Transverse colon (tissue), 4 donors: ENCODE data around the gene CATSPERD. TPM values are rescaled to one million over a fixed set of nuclear protein-coding genes. Genes with fewer than 3 reads are reported as not detected.

Source experiments
- DNase-seq: peaks from one replicate; pipeline ENCODE4 v3.0.0-alpha.2; 2019
- H3K27ac ChIP-seq, 4 donors: fragments of 200-600 bp; sonication (generic); 2 replicates each; pipeline ENCODE4 v1.5.1; 2016 to 2018; ENCODE audit warnings: inconsistent platforms in 4 of 4
- H3K27me3 ChIP-seq: fragments of 200-600 bp; sonication (generic); 2 replicates; pipeline ENCODE4 v1.5.1; 2017; ENCODE audit warnings: inconsistent platforms
- H3K36me3 ChIP-seq, 4 donors: fragments of 200-600 bp; sonication (generic); 2 replicates each; pipeline ENCODE4 v1.5.1; 2017 to 2019; ENCODE audit warnings: inconsistent platforms in 4 of 4
- H3K4me1 ChIP-seq, 4 donors: fragments of 200-600 bp; sonication (generic); 2 replicates each; pipeline ENCODE4 v1.5.1; 2017 to 2020; ENCODE audit warnings: inconsistent platforms in 4 of 4
- H3K4me3 ChIP-seq, 4 donors: fragments of 200-600 bp; sonication (generic); 1 replicate in 1 of 4; 2 replicates in 3 of 4; pipeline versions ENCODE4 v1.5.1 to v1.6.1; 2017 to 2019; ENCODE audit warnings: inconsistent platforms in 4 of 4
- H3K9me3 ChIP-seq, 2 donors: fragments of 200-600 bp; sonication (generic); 2 replicates each; pipeline ENCODE4 v1.5.1; 2017 to 2019; ENCODE audit warnings: inconsistent platforms in 2 of 2
- CTCF ChIP-seq, 5 experiments: fragments of 200-600 bp in 3 of 5; fragments of 450-650 bp in 2 of 5; sonication (generic) in 3 of 5; IDR thresholded peaks; 1 replicate in 2 of 5; 2 replicates in 3 of 5; pipeline ENCODE4 v1.5.1; 2016 to 2017; ENCODE audit warnings: antibody characterized with exemption in 5 of 5, inconsistent platforms in 3 of 5, mild to moderate bottlenecking in 2 of 5, moderate library complexity in 1 of 5
- EP300 ChIP-seq: sonication (generic); formaldehyde crosslinking; IDR thresholded peaks from one replicate; pipeline ENCODE4 v1.6.1; 2017; ENCODE audit warnings: antibody characterized with exemption, low read depth
- POLR2A ChIP-seq: fragments of 450-650 bp; IDR thresholded peaks from one replicate; pipeline ENCODE4 v1.6.1; 2016; ENCODE audit warnings: antibody characterized with exemption, mild to moderate bottlenecking, moderate library complexity
- POLR2AphosphoS5 ChIP-seq, 3 donors: sonication (generic); formaldehyde crosslinking; IDR thresholded peaks; one replicate each; pipeline ENCODE4 v1.6.1; 2016; ENCODE audit warnings: antibody characterized with exemption in 3 of 3
- WGBS, 2 donors: methylation state at CpG; one replicate each; pipeline ENCODE4 v1.1.5; 2018; ENCODE audit warnings: low coverage in 1 of 2; 5-methylcytosine and 5-hydroxymethylcytosine counted together
- in situ Hi-C, 4 donors: fragments of 200-750 bp; cut with MboI; loops; one replicate each; pipeline versions ENCODE4 v1.15.0 to v1.15.1; 2017; ENCODE audit warnings: low sequenced_read_pairs in 3 of 4, low pct_ligation_motif_present in 1 of 4, low pct_unique_long_range_greater_than_20kb in 1 of 4
- intact Hi-C: fragments of 100-400 bp; cut with DNase I; formaldehyde crosslinking; loops from one replicate; pipeline ENCODE4 v1.15.1; 2023; ENCODE audit warnings: low total_unique reads
- total RNA-seq, 4 donors: library from RNA; depleted of rRNA; stranded (reverse); fragments of >200 nt; gene quantifications; one replicate each; pipeline ENCODE4 v1.1.0, GENCODE V29; 2016

CATSPERD gene
- total RNA-seq, 4 donors from 2014 or later: not detected

GRCh38 chr19:5787409-5788182, 67.2 kb downstream of the CATSPERD start:
- TF ChIP-seq EP300 (no peak), POLR2A (no peak), CTCF (IDR thresholded peaks at IDR 0.05) (no peak), POLR2AphosphoS5 (IDR thresholded peaks at IDR 0.05) (no peak)
- Histone ChIP-seq H3K36me3 (peaks cover 0 to 47% (median 20%) of the 10 kb centered on the region in 4 donors), H3K27me3 (no peaks in the 10 kb centered on the region), H3K27ac (no peak overlapping the region), H3K4me3 (no peak overlapping the region), H3K4me1 (peaks cover 0 to 7% (median 6%) of the 10 kb centered on the region in 4 donors), H3K9me3 (no peaks in the 10 kb centered on the region)
- intact Hi-C loops (no loop called here), in situ Hi-C loops (no loop called here)
- no peak for DNase-seq
- 92% methylated on average over 26 of the region's 39 CpGs; no CpG with 5 or more reads in 1 of the 2 donors for WGBS, 2 donors

DNA sequence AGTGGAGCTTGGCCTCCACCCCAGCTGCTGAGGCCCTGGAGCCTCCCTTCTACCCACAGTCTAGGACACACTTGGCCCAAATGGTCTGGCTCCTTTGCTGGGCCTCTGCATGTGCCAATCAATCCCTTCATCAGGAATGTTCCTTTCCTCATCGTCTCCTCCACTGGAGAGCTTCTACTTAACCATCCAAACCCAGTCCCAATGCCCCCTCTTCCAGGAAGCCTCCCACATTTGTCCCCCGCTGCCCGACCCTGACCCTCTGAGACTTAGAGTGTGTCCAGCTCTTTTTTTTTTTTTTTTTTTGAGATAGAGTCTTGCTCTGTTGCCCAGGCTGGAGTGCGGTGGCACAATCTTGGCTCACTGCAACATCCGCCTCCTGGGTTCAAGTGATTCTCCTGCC, 68.0 kb downstream of the CATSPERD start:
- H3K27ac ChIP-seq: no peak overlapping the region
- peaks cover 0 to 7% (median 6%) of the 10 kb centered on the region in 4 donors for H3K4me1 ChIP-seq
- no peak overlapping the region for H3K4me3 ChIP-seq
- DNase-seq: no peak
- TF ChIP-seq POLR2AphosphoS5 (IDR thresholded peaks at IDR 0.05): no peak
- no peak for TF ChIP-seq EP300
- no peak for TF ChIP-seq CTCF (IDR thresholded peaks at IDR 0.05)
- no peak for TF ChIP-seq POLR2A
- intact Hi-C loops (no loop called here), in situ Hi-C loops (no loop called here)
- H3K27me3 ChIP-seq: no peaks in the 10 kb centered on the region
- peaks cover 0 to 47% (median 20%) of the 10 kb centered on the region in 4 donors for H3K36me3 ChIP-seq
- whole genome bisulfite sequencing, 2 donors: 97% methylated on average over 5 of the region's 5 CpGs; no CpG with 5 or more reads in 1 of the 2 donors
- no peaks in the 10 kb centered on the region for H3K9me3 ChIP-seq

DNA sequence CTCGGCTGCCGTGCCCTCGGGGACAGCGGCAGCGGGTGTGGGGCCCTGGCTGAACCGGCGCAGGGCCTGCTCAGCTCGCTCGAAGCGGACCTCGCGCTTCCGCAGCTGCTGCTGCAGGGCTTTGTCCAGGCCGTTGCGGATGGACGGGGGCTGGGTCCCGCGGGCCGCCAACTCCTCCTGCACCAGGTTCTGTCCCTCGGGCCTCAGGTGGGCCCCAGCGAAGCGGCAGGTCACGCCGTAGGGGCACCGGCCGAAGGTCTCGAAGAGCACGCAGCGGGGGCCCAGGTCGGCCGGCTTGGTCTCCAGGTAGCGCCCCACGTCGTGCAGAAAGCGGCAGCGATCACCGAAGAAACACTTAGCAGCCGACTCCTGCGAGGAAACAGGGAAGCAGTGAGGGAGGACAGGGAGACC, 68.9 kb downstream of the CATSPERD start:
- 94% methylated on average over 36 of the region's 39 CpGs; no CpG with 5 or more reads in 1 of the 2 donors for WGBS, 2 donors
- TF ChIP-seq CTCF (IDR thresholded peaks at IDR 0.05) (no peak), EP300 (no peak), POLR2A (no peak), POLR2AphosphoS5 (IDR thresholded peaks at IDR 0.05) (peak in 1 of 3 donors; percentile 8)
- peaks cover 0 to 7% (median 6%) of the 10 kb centered on the region in 4 donors for H3K4me1 ChIP-seq
- no peak overlapping the region for H3K27ac ChIP-seq
- H3K36me3 ChIP-seq: peaks cover 0 to 47% (median 20%) of the 10 kb centered on the region in 4 donors
- H3K9me3 ChIP-seq: no peaks in the 10 kb centered on the region
- in situ Hi-C loops (no loop called here), intact Hi-C loops (no loop called here)
- DNase-seq: no peak
- H3K27me3 ChIP-seq: no peaks in the 10 kb centered on the region
- H3K4me3 ChIP-seq: no peak overlapping the region

- Histone ChIP-seq H3K4me3 (peak overlapping the region in 3 of 4 donors; percentile 51 to 62 (median 58)), H3K27ac (peak overlapping the region; percentile 90 to 97 (median 91)), H3K36me3 (peaks cover 0 to 46% (median 20%) of the 10 kb centered on the region in 4 donors), H3K9me3 (no peaks in the 10 kb centered on the region), H3K4me1 (peaks cover 0 to 7% (median 6%) of the 10 kb centered on the region in 4 donors), H3K27me3 (no peaks in the 10 kb centered on the region)
- WGBS, 2 donors: 76 to 100% methylated on average over 1 to 25 of the region's 26 CpGs
- DNase-seq: no peak
- intact Hi-C loops (no loop called here), in situ Hi-C loops (no loop called here)
- TF ChIP-seq POLR2A (no peak), POLR2AphosphoS5 (IDR thresholded peaks at IDR 0.05) (no peak), EP300 (no peak), CTCF (IDR thresholded peaks at IDR 0.05) (no peak)
Observed at GRCh38 chr19:5789886-5790558, 69.6 kb downstream of the CATSPERD start.
